SJCRH30 (cell line): Measurements from ENCODE around the gene WDR5B. TPM values are rescaled to one million over a fixed set of nuclear protein-coding genes. Genes with fewer than 3 reads are reported as not detected.

Experiments
- DNase-seq, 2 experiments: peaks; one replicate each; pipeline ENCODE4 v3.0.0-alpha.2; 2015 to 2020
- H3K27ac ChIP-seq: fragments of 250-450 bp; sonication (Bioruptor Pico); 2 replicates; pipeline ENCODE4 v1.5.1; 2020; ENCODE audit warnings: mild to moderate bottlenecking, moderate library complexity
- H3K27me3 ChIP-seq: fragments of 250-450 bp; sonication (Bioruptor Pico); 2 replicates; pipeline ENCODE4 v1.5.1; 2020; ENCODE audit warnings: mild to moderate bottlenecking, moderate library complexity
- H3K36me3 ChIP-seq: fragments of 250-450 bp; sonication (Bioruptor Pico); 2 replicates; pipeline ENCODE4 v1.5.1; 2020; ENCODE audit warnings: mild to moderate bottlenecking, moderate library complexity
- H3K4me1 ChIP-seq: fragments of 250-450 bp; sonication (Bioruptor Pico); 2 replicates; pipeline ENCODE4 v1.5.1; 2020; ENCODE audit warnings: mild to moderate bottlenecking, moderate library complexity
- H3K4me3 ChIP-seq: fragments of 250-450 bp; sonication (Bioruptor Pico); 2 replicates; pipeline ENCODE4 v1.5.1; 2020; ENCODE audit warnings: mild to moderate bottlenecking, moderate library complexity
- H3K9me3 ChIP-seq: fragments of 250-450 bp; sonication (Bioruptor Pico); replicated peaks from 2 replicates; pipeline ENCODE4 v1.5.1; 2020; ENCODE audit warnings: mild to moderate bottlenecking, moderate library complexity
- total RNA-seq: library from RNA; depleted of rRNA; stranded (reverse); fragments of >200 nt; shearing (Covaris generic); gene quantifications from 2 replicates; pipeline ENCODE4 v1.2.3, GENCODE V29; 2014

WDR5B gene
- total RNA-seq, 1 experiment from 2014 or later = 5.6 TPM

DNA sequence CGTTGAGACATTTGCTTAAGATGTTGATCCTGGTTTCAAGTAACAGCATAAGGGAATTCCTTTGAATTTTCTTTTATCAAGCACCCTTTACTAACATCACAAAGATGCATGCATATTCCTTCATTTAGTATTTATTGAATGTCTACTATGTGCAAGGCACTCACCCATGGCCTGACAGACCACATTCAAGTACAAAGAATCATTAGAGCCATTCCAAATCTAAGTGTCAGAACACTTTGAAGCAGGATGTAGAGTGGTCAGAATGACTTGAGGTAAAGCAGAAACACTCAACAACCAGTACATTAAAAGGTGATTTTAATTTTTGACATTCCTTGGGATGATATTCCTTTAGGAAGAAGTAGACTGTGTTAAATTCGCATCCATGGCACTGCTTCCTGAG, 6.0 kb upstream of the WDR5B start:
- Histone ChIP-seq H3K27ac (no peak overlapping the region), H3K36me3 (peaks cover 36% of the 10 kb centered on the region), H3K27me3 (no peaks in the 10 kb centered on the region), H3K4me1 (no peaks in the 10 kb centered on the region), H3K4me3 (no peak overlapping the region), H3K9me3 (no peaks in the 10 kb centered on the region)
- no peak for DNase-seq

DNA sequence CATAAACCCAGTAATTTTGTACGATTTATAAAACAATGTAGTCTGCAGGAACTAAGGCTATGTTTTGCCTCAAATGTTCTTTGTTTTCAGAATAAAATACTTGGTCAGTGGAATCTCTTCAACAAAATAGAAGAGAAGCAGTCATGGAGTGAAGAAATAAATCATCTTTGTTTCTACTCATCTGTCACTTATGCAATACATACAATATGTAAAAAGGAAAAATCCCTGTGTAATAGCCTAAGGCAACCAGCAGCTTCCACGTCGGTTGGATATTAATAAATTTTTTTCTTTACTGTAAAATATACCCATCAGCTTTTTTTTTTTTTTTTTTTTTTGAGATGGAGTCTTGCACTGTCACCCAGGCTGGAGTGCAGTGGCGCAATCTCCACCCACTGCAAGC, 5.2 kb upstream of the WDR5B start:
- H3K4me1 ChIP-seq = no peaks in the 10 kb centered on the region
- no peaks in the 10 kb centered on the region for H3K9me3 ChIP-seq
- H3K27ac ChIP-seq = no peak overlapping the region
- no peaks in the 10 kb centered on the region for H3K27me3 ChIP-seq
- DNase-seq = no peak
- peaks cover 29% of the 10 kb centered on the region for H3K36me3 ChIP-seq
- no peak overlapping the region for H3K4me3 ChIP-seq

DNA sequence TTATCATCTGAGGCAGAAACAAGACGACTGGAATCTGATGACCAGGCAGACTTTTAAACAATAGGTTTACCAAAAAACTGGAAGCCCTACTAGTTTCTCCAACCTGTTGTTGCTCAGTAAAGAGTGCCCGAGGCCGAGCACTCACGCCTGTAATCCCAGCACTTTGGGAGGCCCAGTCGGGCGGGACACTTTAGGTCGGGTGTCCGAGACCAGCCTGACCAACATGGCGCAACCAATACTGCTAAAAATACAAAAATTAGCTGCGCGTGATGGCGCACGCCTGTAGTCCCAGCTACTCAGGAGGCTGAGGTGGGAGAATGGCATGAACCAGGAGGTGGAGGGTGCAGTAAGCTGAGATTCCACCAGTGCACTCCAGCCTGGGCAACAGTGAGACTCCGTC, 1.1 kb upstream of the WDR5B start:
- Histone ChIP-seq H3K27me3 (no peaks in the 10 kb centered on the region), H3K4me3 (peak overlapping the region; percentile 67), H3K9me3 (no peaks in the 10 kb centered on the region), H3K27ac (no peak overlapping the region; the same call in 1 of the 2 replicates), H3K36me3 (no peaks in the 10 kb centered on the region), H3K4me1 (no peaks in the 10 kb centered on the region; the same call in 1 of the 2 replicates)
- peak in 1 of 2 experiments; percentile 2 for DNase-seq

DNA sequence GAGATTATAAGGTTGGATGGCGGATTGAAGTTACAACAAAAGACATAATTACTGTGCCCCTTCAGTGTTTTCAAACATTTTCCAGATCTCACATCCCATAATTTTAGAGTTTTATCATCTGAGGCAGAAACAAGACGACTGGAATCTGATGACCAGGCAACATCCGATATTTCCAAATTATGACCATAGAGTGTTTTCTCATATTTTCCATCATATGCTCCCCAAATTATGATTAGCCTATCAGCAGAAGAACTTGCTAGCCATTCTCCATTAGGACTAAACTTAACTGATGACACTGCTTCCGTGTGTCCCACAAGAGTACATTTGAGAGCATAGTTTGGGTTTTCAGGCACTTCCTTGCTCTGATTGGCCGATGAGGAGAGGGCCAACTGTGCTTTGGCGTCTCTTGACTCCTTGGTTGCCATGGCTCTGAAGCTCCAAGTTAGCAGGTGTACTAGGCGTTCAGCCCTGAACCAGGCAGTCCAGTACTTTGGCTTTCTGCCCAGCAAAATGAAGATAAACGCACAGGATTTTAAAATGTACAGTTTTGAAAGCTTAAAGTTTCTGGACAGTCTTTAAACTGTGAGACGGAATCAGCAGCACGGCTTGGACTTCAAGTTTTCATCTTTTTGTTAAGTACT, 638 bp downstream of the WDR5B start:
- Histone ChIP-seq H3K9me3 (no peaks in the 10 kb centered on the region), H3K4me1 (no peaks in the 10 kb centered on the region; the same call in 1 of the 2 replicates), H3K27ac (peak overlapping the region; percentile 54), H3K27me3 (no peaks in the 10 kb centered on the region), H3K4me3 (peak overlapping the region; percentile 67), H3K36me3 (no peaks in the 10 kb centered on the region; the same call in 1 of the 2 replicates)
- peak; percentile 45 to 64 for DNase-seq

- DNase-seq = no peak
- Histone ChIP-seq H3K27me3 (no peaks in the 10 kb centered on the region), H3K4me1 (no peaks in the 10 kb centered on the region; the same call in 1 of the 2 replicates), H3K36me3 (peaks cover 4% of the 10 kb centered on the region; the same call in 1 of the 2 replicates), H3K4me3 (no peak overlapping the region), H3K9me3 (no peaks in the 10 kb centered on the region), H3K27ac (no peak overlapping the region)
Measured at GRCh38 chr3:122414391-122414790, 1.5 kb downstream of the WDR5B start.

DNA sequence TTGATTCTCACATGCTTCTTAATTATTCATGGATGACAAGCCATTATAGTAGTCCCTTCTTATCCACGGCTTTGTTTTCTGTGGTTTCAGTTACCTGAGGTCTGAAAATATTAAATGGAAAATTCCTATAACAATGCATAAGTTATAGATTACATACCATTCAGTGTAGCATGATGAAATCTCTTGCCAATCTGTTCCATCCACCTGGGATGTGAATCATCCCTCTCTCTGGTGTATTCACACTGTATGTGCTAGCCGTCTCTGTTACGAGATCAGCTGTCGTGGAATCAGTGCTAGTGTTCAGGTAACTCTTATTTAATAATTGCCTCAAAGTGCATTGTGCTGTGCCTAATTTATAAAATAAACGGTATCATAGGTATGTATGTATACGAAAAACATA, 5.2 kb downstream of the WDR5B start:
- Histone ChIP-seq H3K4me3 (no peak overlapping the region), H3K27me3 (no peaks in the 10 kb centered on the region)

DNA sequence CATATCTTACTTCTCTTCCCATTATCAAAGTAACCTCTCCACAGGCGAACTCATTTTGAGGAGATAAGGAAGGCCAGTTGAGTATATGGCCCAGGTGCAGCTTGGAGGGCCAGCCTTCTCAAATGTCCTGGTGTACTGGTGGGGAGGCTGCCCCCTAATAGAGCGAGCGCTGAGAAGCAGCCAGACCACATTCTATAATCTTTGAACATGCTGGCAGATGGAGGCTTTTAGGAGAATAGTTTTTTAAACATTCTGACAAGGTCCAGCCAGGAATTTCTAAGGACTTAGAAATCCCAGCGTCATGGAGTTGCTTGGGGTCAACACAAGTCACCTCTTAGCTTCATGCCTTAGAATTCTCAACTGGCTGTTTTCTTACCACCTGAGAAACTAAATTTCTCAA, 5.8 kb downstream of the WDR5B start:
- H3K4me1 ChIP-seq = no peaks in the 10 kb centered on the region; the same call in 1 of the 2 replicates
- no peak overlapping the region for H3K27ac ChIP-seq
- DNase-seq = no peak
- peaks cover 4% of the 10 kb centered on the region; the same call in 1 of the 2 replicates for H3K36me3 ChIP-seq
- H3K4me3 ChIP-seq = no peak overlapping the region
- no peaks in the 10 kb centered on the region for H3K27me3 ChIP-seq
- no peaks in the 10 kb centered on the region for H3K9me3 ChIP-seq

More for the DNA sequence above, 5.2 kb downstream of the WDR5B start:
- no peak for DNase-seq
- peaks cover 4% of the 10 kb centered on the region; the same call in 1 of the 2 replicates for H3K36me3 ChIP-seq
- no peak overlapping the region for H3K27ac ChIP-seq
- no peaks in the 10 kb centered on the region; the same call in 1 of the 2 replicates for H3K4me1 ChIP-seq
- H3K9me3 ChIP-seq = no peaks in the 10 kb centered on the region

DNA sequence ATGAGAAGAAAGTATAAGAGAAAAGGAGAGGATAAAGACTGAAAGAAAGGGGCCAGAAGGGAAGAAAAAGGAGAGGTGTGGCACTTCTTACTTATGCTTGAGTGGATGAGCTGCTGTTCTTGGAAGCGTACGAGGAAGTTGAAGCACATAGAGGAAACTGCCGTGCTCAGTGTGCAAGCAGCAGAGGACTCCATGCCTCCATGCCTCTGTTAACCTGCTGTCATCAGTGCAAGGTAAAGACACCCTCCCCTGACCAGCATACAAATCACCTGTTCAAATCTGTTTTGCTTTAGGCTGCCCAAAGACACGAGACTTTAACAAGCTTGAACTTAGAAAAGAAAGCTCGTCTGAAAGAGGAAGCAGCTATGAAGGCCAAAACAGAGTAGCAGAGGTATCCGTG, 6.4 kb downstream of the WDR5B start:
- no peak overlapping the region for H3K27ac ChIP-seq
- no peak overlapping the region for H3K4me3 ChIP-seq
- H3K27me3 ChIP-seq = no peaks in the 10 kb centered on the region
- peaks cover 8% of the 10 kb centered on the region for H3K36me3 ChIP-seq
- H3K9me3 ChIP-seq = no peaks in the 10 kb centered on the region
- DNase-seq = no peak
- no peaks in the 10 kb centered on the region for H3K4me1 ChIP-seq

GRCh38 chr3:122407946-122408345, 7.9 kb downstream of the WDR5B start:
- no peak overlapping the region for H3K27ac ChIP-seq
- peaks cover 11% of the 10 kb centered on the region for H3K36me3 ChIP-seq

GRCh38 chr3:122406198-122406597, 9.7 kb downstream of the WDR5B start:
- Histone ChIP-seq H3K27me3 (no peaks in the 10 kb centered on the region), H3K27ac (no peak overlapping the region), H3K4me1 (no peaks in the 10 kb centered on the region), H3K36me3 (peaks cover 11% of the 10 kb centered on the region), H3K9me3 (no peaks in the 10 kb centered on the region), H3K4me3 (no peak overlapping the region)
- DNase-seq = no peak

More at GRCh38 chr3:122407946-122408345, 7.9 kb downstream of the WDR5B start:
- no peaks in the 10 kb centered on the region for H3K9me3 ChIP-seq
- no peak for DNase-seq
- H3K4me3 ChIP-seq = no peak overlapping the region
- H3K4me1 ChIP-seq = no peaks in the 10 kb centered on the region
- no peaks in the 10 kb centered on the region for H3K27me3 ChIP-seq

- no peak for DNase-seq
- H3K36me3 ChIP-seq = peaks cover 11% of the 10 kb centered on the region
- H3K9me3 ChIP-seq = no peaks in the 10 kb centered on the region
- no peak overlapping the region for H3K4me3 ChIP-seq
- no peak overlapping the region for H3K27ac ChIP-seq
- no peaks in the 10 kb centered on the region for H3K4me1 ChIP-seq
- no peaks in the 10 kb centered on the region for H3K27me3 ChIP-seq
Measured at GRCh38 chr3:122405015-122405414, 10.8 kb downstream of the WDR5B start.

DNA sequence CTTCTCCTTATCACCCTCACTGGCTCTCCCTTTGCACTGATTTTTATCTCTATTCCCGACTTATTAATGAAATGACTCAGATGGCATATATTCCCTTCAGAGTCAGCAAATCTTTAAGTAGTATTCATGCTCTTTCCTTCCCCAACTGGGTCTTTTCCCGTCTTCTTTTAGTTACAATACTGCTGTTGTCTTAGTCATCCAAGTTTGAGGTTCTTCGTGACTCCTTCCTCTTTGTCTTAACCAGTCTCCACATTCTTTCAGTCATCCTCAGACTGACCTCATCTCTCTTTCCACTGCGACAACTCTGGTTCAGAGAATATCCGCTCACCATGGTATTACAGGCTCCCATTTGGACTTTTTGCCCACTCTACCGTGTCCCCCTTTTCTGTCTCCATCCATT, 12.4 kb downstream of the WDR5B start:
- Histone ChIP-seq H3K9me3 (no peaks in the 10 kb centered on the region), H3K27ac (no peak overlapping the region), H3K36me3 (peaks cover 6% of the 10 kb centered on the region), H3K4me1 (no peaks in the 10 kb centered on the region), H3K27me3 (no peaks in the 10 kb centered on the region), H3K4me3 (no peak overlapping the region)
- DNase-seq = no peak

DNA sequence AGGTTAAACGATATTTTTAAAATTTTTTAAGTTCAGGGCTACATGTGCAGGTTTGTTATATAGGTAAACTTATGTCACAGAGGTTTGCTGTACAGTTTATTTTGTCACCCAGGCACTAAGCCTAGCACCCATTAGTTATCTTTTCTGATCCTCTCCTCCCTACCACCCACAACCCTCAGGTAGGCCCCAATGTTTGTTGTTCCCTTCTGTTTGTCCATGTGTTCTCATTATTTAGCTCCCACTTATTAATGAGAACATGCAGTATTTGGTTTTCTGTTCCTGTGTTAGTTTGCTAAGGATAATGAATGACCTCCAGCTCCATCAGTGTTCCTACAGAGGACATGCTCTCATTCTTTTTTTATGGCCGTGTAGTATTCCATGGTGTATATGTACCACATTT, 16.9 kb downstream of the WDR5B start:
- H3K4me1 ChIP-seq = no peaks in the 10 kb centered on the region
- no peaks in the 10 kb centered on the region for H3K36me3 ChIP-seq
- no peak overlapping the region for H3K27ac ChIP-seq
- no peaks in the 10 kb centered on the region for H3K9me3 ChIP-seq
- H3K27me3 ChIP-seq = no peaks in the 10 kb centered on the region
- DNase-seq = no peak
- H3K4me3 ChIP-seq = no peak overlapping the region

GRCh38 chr3:122397201-122397600, 18.7 kb downstream of the WDR5B start:
- H3K27ac ChIP-seq = no peak overlapping the region
- H3K36me3 ChIP-seq = no peaks in the 10 kb centered on the region
- DNase-seq = no peak
- no peak overlapping the region for H3K4me3 ChIP-seq
- H3K4me1 ChIP-seq = no peaks in the 10 kb centered on the region; the same call in 1 of the 2 replicates
- H3K9me3 ChIP-seq = no peaks in the 10 kb centered on the region
- H3K27me3 ChIP-seq = no peaks in the 10 kb centered on the region

DNA sequence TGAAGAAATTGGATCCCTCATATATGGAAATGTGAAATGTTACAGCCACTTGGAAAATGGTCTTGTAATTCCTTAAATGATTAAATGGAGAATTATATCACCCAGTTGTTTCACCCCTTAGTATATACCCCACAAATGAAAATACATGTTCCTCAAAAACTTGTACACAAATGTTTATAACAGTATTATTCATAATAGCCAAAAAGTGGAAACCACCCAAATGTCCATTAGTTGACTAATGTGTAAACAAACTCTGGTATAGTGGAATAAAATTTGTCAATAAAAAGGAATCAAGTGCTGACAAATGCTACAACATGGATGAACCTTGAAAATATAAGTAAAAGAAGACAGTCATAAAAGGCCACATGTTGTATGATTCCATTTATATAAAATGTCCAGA, 19.4 kb downstream of the WDR5B start:
- no peak for DNase-seq
- H3K4me3 ChIP-seq = no peak overlapping the region
- no peaks in the 10 kb centered on the region for H3K27me3 ChIP-seq
- no peaks in the 10 kb centered on the region; the same call in 1 of the 2 replicates for H3K36me3 ChIP-seq
- no peaks in the 10 kb centered on the region for H3K9me3 ChIP-seq
- H3K27ac ChIP-seq = no peak overlapping the region
- no peaks in the 10 kb centered on the region; the same call in 1 of the 2 replicates for H3K4me1 ChIP-seq

DNA sequence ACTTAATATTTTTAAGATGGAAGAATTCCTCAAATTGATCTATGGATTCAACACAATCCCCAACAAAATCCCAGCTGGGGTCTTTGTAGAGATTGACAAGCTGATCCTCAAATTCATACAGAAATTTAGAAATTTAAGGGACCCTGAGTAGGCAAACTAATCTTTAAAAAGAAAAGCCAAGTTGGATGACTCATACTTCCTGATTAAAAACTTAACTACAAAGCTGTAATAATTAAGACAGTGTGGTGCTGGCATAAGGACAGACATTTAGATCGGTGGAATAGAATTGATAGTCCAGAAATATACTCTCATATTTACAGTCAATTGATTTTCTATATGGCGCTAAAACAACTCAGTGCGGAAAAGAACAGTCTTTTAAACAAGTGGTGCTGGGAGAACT, 20.3 kb downstream of the WDR5B start:
- Histone ChIP-seq H3K9me3 (no peaks in the 10 kb centered on the region), H3K4me3 (no peak overlapping the region), H3K27me3 (no peaks in the 10 kb centered on the region), H3K4me1 (no peaks in the 10 kb centered on the region; the same call in 1 of the 2 replicates), H3K27ac (no peak overlapping the region), H3K36me3 (no peaks in the 10 kb centered on the region; the same call in 1 of the 2 replicates)
- no peak for DNase-seq
